BE2C (cell line): ENCODE data around the gene RNF149.

Experiments
- DNase-seq: peaks from one replicate; pipeline ENCODE4 v3.0.0-alpha.2; 2020
- H3K27me3 ChIP-seq: fragments of 250-450 bp; sonication (Bioruptor Pico); 2 replicates; pipeline ENCODE4 v1.5.1; 2020; ENCODE audit warnings: mild to moderate bottlenecking
- H3K36me3 ChIP-seq: fragments of 250-450 bp; sonication (Bioruptor Pico); 2 replicates; pipeline ENCODE4 v1.5.1; 2020; ENCODE audit warnings: mild to moderate bottlenecking
- H3K4me1 ChIP-seq: fragments of 250-450 bp; sonication (Bioruptor Pico); 2 replicates; pipeline ENCODE4 v1.5.1; 2020
- H3K4me3 ChIP-seq: 2 replicates; pipeline ENCODE4 v1.5.1; 2011; ENCODE audit warnings: low read depth, low read length
- H3K9me3 ChIP-seq: fragments of 250-450 bp; sonication (Bioruptor Pico); 2 replicates; pipeline ENCODE4 v1.5.1; 2020
- TF ChIP-seq, protein P1 (sequence below): IDR thresholded peaks from 2 replicates; pipeline ENCODE4 v1.5.1; 2012; ENCODE audit warnings: mild to moderate bottlenecking, low read depth, low read length

Gene RNF149

DNA sequence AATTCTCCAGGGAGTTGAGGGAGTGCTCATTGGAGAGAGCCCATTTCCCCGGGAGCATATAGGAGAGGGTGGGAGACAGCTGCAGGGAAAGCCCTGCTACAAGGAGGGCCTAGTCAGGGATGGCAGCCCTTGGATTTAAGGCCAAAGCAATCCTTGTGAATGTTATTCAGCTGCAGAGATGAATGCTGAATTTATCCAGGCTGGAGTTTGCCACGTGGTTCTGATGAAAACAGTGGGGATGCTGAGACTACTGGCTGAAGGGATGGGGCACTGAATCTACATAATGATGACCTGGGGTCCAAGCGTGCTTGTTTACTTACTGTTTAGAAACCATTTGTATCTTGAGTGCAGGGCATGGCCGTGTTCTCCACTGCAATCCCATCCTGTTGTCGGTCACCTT is 35.6 kb upstream of the RNF149 start:
- no peaks in the 10 kb centered on the region for H3K9me3 ChIP-seq
- TF ChIP-seq, protein P1, sequence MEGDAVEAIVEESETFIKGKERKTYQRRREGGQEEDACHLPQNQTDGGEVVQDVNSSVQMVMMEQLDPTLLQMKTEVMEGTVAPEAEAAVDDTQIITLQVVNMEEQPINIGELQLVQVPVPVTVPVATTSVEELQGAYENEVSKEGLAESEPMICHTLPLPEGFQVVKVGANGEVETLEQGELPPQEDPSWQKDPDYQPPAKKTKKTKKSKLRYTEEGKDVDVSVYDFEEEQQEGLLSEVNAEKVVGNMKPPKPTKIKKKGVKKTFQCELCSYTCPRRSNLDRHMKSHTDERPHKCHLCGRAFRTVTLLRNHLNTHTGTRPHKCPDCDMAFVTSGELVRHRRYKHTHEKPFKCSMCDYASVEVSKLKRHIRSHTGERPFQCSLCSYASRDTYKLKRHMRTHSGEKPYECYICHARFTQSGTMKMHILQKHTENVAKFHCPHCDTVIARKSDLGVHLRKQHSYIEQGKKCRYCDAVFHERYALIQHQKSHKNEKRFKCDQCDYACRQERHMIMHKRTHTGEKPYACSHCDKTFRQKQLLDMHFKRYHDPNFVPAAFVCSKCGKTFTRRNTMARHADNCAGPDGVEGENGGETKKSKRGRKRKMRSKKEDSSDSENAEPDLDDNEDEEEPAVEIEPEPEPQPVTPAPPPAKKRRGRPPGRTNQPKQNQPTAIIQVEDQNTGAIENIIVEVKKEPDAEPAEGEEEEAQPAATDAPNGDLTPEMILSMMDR = no peak
- H3K36me3 ChIP-seq = no peaks in the 10 kb centered on the region
- H3K4me1 ChIP-seq = no peaks in the 10 kb centered on the region; the same call in 1 of the 2 replicates
- no peak overlapping the region for H3K4me3 ChIP-seq
- no peak for DNase-seq
- H3K27me3 ChIP-seq = no peaks in the 10 kb centered on the region

DNA sequence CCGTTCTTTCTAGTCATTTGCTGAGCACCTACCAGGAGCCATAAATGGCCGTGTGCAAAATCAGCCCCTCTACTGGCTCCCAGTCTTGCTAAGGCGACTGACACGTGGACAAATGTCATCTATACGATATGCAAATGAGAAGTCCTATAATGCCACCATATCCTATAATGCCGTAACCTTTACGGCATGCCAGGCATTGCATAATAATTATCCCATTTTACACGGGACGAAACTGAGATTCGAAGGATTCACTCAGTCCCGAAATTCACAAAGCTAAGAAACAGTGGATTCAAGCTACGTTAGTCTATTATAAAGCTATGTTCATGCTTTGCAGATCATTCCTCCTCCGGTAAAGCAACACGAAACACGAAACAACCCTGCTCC is 34.1 kb upstream of the RNF149 start:
- no peak for DNase-seq
- Histone ChIP-seq H3K27me3 (no peaks in the 10 kb centered on the region), H3K4me1 (no peaks in the 10 kb centered on the region; the same call in 1 of the 2 replicates), H3K9me3 (no peaks in the 10 kb centered on the region), H3K36me3 (no peaks in the 10 kb centered on the region), H3K4me3 (no peak overlapping the region)
- TF ChIP-seq, protein P1 = no peak

DNA sequence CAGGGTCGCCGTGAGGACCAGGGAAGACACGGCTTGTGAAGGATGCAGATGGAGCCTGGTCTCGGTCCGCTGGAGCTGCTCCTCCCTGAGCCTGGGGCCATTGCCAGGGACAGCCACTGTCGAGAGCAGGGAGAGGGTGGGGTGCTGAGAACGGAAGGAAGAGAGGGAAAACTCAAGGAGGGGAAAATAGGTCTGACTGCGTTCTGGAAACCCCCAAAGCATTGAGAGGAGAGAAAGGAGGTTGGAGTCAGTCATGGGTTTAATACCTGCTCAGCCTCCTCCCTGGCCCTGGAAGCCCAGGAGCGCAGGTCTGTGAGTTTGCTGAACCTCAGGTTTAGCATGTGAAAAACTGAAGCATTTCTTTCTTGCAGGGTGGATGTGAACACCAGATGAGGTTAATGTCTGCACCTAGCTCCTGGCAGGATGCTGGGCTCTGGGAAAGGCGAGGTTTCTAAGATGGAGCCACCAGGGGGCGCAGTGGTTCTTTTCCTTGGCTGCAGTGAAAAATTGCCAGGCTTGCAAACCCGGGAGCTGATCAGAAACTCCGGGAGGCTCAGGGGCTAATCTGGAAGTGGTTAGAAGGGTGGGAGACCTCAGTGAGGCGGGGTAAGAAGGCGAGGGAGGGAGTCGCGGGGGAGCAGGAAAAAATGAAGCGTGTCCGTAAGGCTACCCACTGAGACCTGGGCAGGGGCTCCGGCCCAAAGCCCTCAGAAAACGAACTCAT is 33.6 kb upstream of the RNF149 start:
- TF ChIP-seq, protein P1 = peak; percentile 73
- Histone ChIP-seq H3K4me3 (no peak overlapping the region), H3K9me3 (no peaks in the 10 kb centered on the region), H3K36me3 (no peaks in the 10 kb centered on the region), H3K4me1 (no peaks in the 10 kb centered on the region; the same call in 1 of the 2 replicates), H3K27me3 (no peaks in the 10 kb centered on the region)
- peak; percentile 68 for DNase-seq

DNA sequence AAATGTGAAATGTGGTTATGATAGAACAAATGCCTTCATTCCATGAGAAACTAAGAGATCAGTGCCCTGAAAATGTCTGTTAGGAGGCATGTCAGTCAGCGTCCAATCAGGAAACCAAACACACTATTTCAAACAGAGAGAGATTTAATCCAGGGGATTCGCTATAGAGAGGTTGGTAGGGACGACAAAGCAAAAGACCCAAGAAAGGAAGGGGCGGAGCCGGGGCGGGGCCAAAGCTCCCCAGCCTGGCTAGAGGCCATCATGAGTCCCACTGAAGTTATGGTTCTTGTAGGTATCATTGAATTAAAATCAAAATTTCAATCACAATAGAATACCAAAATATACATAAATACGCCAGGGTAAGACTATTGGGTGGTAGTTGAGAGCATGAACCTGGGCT is 32.9 kb upstream of the RNF149 start:
- Histone ChIP-seq H3K9me3 (no peaks in the 10 kb centered on the region), H3K36me3 (no peaks in the 10 kb centered on the region), H3K27me3 (no peaks in the 10 kb centered on the region), H3K4me3 (no peak overlapping the region), H3K4me1 (no peaks in the 10 kb centered on the region; the same call in 1 of the 2 replicates)
- TF ChIP-seq, protein P1 = no peak
- DNase-seq = no peak

DNA sequence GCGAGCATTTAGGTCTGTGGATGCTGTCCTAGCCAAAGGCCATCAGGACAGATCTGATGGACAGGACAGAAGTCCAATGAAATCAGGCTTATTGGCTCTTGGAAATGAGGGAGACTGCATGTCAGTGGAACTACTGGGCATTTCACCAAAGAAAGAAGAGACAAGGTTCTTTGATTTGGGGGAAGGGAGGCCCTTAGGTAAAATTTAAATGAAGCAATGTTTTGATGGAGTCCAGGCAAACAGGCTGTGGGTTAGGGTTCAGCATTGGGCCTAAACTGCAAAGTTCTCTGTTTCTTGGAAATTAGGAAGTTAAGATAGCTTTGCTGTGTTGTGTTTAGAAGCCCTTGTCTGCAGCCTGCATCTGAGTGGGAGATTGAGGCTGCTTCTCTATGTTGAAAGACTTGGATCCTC is 31.6 kb upstream of the RNF149 start:
- TF ChIP-seq, protein P1 = no peak
- no peaks in the 10 kb centered on the region for H3K9me3 ChIP-seq
- H3K4me1 ChIP-seq = no peaks in the 10 kb centered on the region; the same call in 1 of the 2 replicates
- no peaks in the 10 kb centered on the region for H3K36me3 ChIP-seq
- no peak overlapping the region for H3K4me3 ChIP-seq
- H3K27me3 ChIP-seq = no peaks in the 10 kb centered on the region
- DNase-seq = no peak

DNA sequence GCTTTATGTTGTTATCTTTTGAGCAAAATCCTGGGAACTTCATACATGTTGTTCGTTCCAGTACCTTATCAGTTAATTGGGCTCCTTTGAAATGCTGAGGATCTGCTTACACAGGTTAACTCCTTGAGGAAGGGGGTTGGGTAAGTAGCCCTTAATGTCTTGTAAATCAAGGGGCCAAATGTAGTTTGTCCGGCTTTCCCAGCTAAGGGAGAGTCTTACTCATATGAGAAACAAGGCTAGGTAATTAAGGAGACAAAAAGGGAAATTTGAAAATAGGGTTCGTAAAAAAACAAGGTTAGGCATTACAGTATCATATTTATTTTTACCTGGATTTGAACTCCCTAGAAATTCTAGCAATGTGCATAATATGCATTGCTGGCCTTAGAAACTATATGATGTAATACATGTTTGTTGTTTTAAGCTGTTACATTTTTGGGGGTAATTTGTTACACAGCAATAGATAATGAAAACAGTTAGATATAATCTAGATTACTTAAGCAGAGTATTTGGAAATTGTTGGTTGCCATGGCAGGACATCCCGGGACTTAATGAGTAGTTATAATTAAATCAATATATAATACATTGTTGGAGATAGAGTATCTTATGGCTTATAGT is 30.9 kb upstream of the RNF149 start:
- H3K36me3 ChIP-seq = no peaks in the 10 kb centered on the region
- TF ChIP-seq, protein P1 = no peak
- no peaks in the 10 kb centered on the region; the same call in 1 of the 2 replicates for H3K4me1 ChIP-seq
- H3K27me3 ChIP-seq = no peaks in the 10 kb centered on the region
- no peak overlapping the region for H3K4me3 ChIP-seq
- no peak for DNase-seq
- no peaks in the 10 kb centered on the region for H3K9me3 ChIP-seq
